Activated naive CD4-positive, alpha-beta T cell treated with anti-CD3 and anti-CD28 coated beads, Interleukin-2, amount 50 U/mL, for 24 hours (primary cell): ENCODE results near the gene SOCS1.
"Not testable (repeated sequence)": the region's sequence is repeated elsewhere in the genome, so short reads cannot be mapped to it uniquely, and the experiment has no call there.

Experiments used
- H3K27ac Mint-ChIP-seq: one replicate; pipeline ENCODE4 v1.8.0; 2021; ENCODE audit warnings: mild to moderate bottlenecking, mixed read lengths
- H3K27me3 Mint-ChIP-seq: one replicate; pipeline ENCODE4 v1.8.0; 2021; ENCODE audit warnings: mixed read lengths
- H3K36me3 Mint-ChIP-seq: one replicate; pipeline ENCODE4 v1.8.0; 2021; ENCODE audit warnings: mixed read lengths
- H3K4me1 Mint-ChIP-seq: one replicate; pipeline ENCODE4 v1.8.0; 2021; ENCODE audit warnings: mixed read lengths
- H3K4me3 Mint-ChIP-seq: one replicate; pipeline ENCODE4 v1.8.0; 2021; ENCODE audit warnings: mild to moderate bottlenecking, mixed read lengths
- H3K9me3 Mint-ChIP-seq: one replicate; pipeline ENCODE4 v1.8.0; 2021; ENCODE audit warnings: mixed read lengths

SOCS1 gene

GRCh38 chr16:11231367-11231970, 24.5 kb downstream of the SOCS1 start:
- Mint-ChIP-seq H3K27ac (peak overlapping the region; percentile 98), H3K4me1 (peaks cover 71% of the 10 kb centered on the region), H3K27me3 (no peaks in the 10 kb centered on the region), H3K9me3 (no peaks in the 10 kb centered on the region), H3K36me3 (no peaks in the 10 kb centered on the region), H3K4me3 (no peak overlapping the region)

GRCh38 chr16:11229906-11230305, 26.1 kb downstream of the SOCS1 start:
- H3K27me3 Mint-ChIP-seq = no peaks in the 10 kb centered on the region
- H3K27ac Mint-ChIP-seq = peak overlapping the region; percentile 88
- no peak overlapping the region for H3K4me3 Mint-ChIP-seq
- H3K9me3 Mint-ChIP-seq = no peaks in the 10 kb centered on the region
- H3K36me3 Mint-ChIP-seq = no peaks in the 10 kb centered on the region
- H3K4me1 Mint-ChIP-seq = peaks cover 78% of the 10 kb centered on the region

GRCh38 chr16:11229432-11229831, 26.6 kb downstream of the SOCS1 start:
- Mint-ChIP-seq H3K27me3 (no peaks in the 10 kb centered on the region), H3K4me3 (no peak overlapping the region), H3K9me3 (no peaks in the 10 kb centered on the region), H3K27ac (peak overlapping the region; percentile 88), H3K36me3 (no peaks in the 10 kb centered on the region), H3K4me1 (peaks cover 79% of the 10 kb centered on the region)

GRCh38 chr16:11225677-11226549, 30.1 kb downstream of the SOCS1 start:
- Mint-ChIP-seq H3K36me3 (no peaks in the 10 kb centered on the region), H3K27me3 (no peaks in the 10 kb centered on the region), H3K4me3 (peak overlapping the region; percentile 83), H3K9me3 (no peaks in the 10 kb centered on the region), H3K4me1 (peaks cover 64% of the 10 kb centered on the region), H3K27ac (peak overlapping the region; percentile 99)

GRCh38 chr16:11224894-11225676, 30.9 kb downstream of the SOCS1 start:
- Mint-ChIP-seq H3K4me3 (peak overlapping the region; percentile 83), H3K27me3 (no peaks in the 10 kb centered on the region), H3K4me1 (peaks cover 60% of the 10 kb centered on the region), H3K27ac (peak overlapping the region; percentile 99), H3K9me3 (no peaks in the 10 kb centered on the region), H3K36me3 (no peaks in the 10 kb centered on the region)

- Mint-ChIP-seq H3K4me3 (peak overlapping the region; percentile 83), H3K27ac (peak overlapping the region; percentile 99), H3K27me3 (no peaks in the 10 kb centered on the region), H3K9me3 (no peaks in the 10 kb centered on the region), H3K36me3 (no peaks in the 10 kb centered on the region), H3K4me1 (peaks cover 52% of the 10 kb centered on the region)
Measured at GRCh38 chr16:11224096-11224893, 31.7 kb downstream of the SOCS1 start.

- not testable (repeated sequence) for H3K4me3 Mint-ChIP-seq, H3K36me3 Mint-ChIP-seq, H3K27ac Mint-ChIP-seq, H3K27me3 Mint-ChIP-seq, H3K9me3 Mint-ChIP-seq
- H3K4me1 Mint-ChIP-seq = peaks cover 30% of the 10 kb centered on the region
Measured at GRCh38 chr16:11220507-11220906, 35.5 kb downstream of the SOCS1 start.

GRCh38 chr16:11219178-11219577, 36.8 kb downstream of the SOCS1 start:
- Mint-ChIP-seq H3K36me3 (peaks cover 8% of the 10 kb centered on the region), H3K27me3 (no peaks in the 10 kb centered on the region), H3K4me3 (no peak overlapping the region), H3K4me1 (peaks cover 16% of the 10 kb centered on the region), H3K27ac (no peak overlapping the region), H3K9me3 (no peaks in the 10 kb centered on the region)

GRCh38 chr16:11218604-11218962, 37.4 kb downstream of the SOCS1 start:
- H3K27me3 Mint-ChIP-seq = no peaks in the 10 kb centered on the region
- peaks cover 12% of the 10 kb centered on the region for H3K4me1 Mint-ChIP-seq
- H3K36me3 Mint-ChIP-seq = peaks cover 8% of the 10 kb centered on the region
- no peak overlapping the region for H3K27ac Mint-ChIP-seq
- H3K9me3 Mint-ChIP-seq = no peaks in the 10 kb centered on the region
- H3K4me3 Mint-ChIP-seq = no peak overlapping the region

GRCh38 chr16:11217651-11218603, 38.1 kb downstream of the SOCS1 start:
- no peaks in the 10 kb centered on the region for H3K9me3 Mint-ChIP-seq
- peaks cover 9% of the 10 kb centered on the region for H3K4me1 Mint-ChIP-seq
- H3K4me3 Mint-ChIP-seq = no peak overlapping the region
- no peaks in the 10 kb centered on the region for H3K27me3 Mint-ChIP-seq
- H3K27ac Mint-ChIP-seq = no peak overlapping the region
- H3K36me3 Mint-ChIP-seq = peaks cover 8% of the 10 kb centered on the region

- H3K27ac Mint-ChIP-seq = no peak overlapping the region
Measured at GRCh38 chr16:11215935-11216556, 40.0 kb downstream of the SOCS1 start.

GRCh38 chr16:11213799-11214198, 42.2 kb downstream of the SOCS1 start:
- Mint-ChIP-seq H3K9me3 (no peaks in the 10 kb centered on the region), H3K4me3 (no peak overlapping the region), H3K36me3 (peaks cover 8% of the 10 kb centered on the region), H3K27ac (no peak overlapping the region), H3K4me1 (peaks cover 3% of the 10 kb centered on the region), H3K27me3 (no peaks in the 10 kb centered on the region)

More at GRCh38 chr16:11215935-11216556, 40.0 kb downstream of the SOCS1 start:
- no peak overlapping the region for H3K4me3 Mint-ChIP-seq
- no peaks in the 10 kb centered on the region for H3K27me3 Mint-ChIP-seq
- H3K4me1 Mint-ChIP-seq = peaks cover 4% of the 10 kb centered on the region
- H3K9me3 Mint-ChIP-seq = no peaks in the 10 kb centered on the region
- H3K36me3 Mint-ChIP-seq = peaks cover 8% of the 10 kb centered on the region

- Mint-ChIP-seq H3K9me3 (no peaks in the 10 kb centered on the region), H3K4me1 (no peaks in the 10 kb centered on the region), H3K27ac (no peak overlapping the region), H3K36me3 (peaks cover 7% of the 10 kb centered on the region), H3K27me3 (no peaks in the 10 kb centered on the region), H3K4me3 (no peak overlapping the region)
Measured at GRCh38 chr16:11213373-11213772, 42.6 kb downstream of the SOCS1 start.

GRCh38 chr16:11212798-11213196, 43.2 kb downstream of the SOCS1 start:
- no peak overlapping the region for H3K4me3 Mint-ChIP-seq
- peaks cover 5% of the 10 kb centered on the region for H3K36me3 Mint-ChIP-seq
- no peak overlapping the region for H3K27ac Mint-ChIP-seq
- H3K9me3 Mint-ChIP-seq = no peaks in the 10 kb centered on the region
- H3K4me1 Mint-ChIP-seq = no peaks in the 10 kb centered on the region
- H3K27me3 Mint-ChIP-seq = no peaks in the 10 kb centered on the region
